Suprapubic skin (tissue), 4 donors: ENCODE results near the gene B3GNT7.

Experiments used
- CTCF ChIP-seq, 2 donors: fragments of 200-600 bp in 1 of 2; fragments of 450-650 bp in 1 of 2; sonication (generic) in 1 of 2; IDR thresholded peaks; one replicate each; pipeline ENCODE4 v1.5.1; 2016 to 2019; ENCODE audit warnings: antibody characterized with exemption in 2 of 2, mild to moderate bottlenecking in 1 of 2, moderate library complexity in 1 of 2
- POLR2A ChIP-seq, 2 donors: fragments of 450-650 bp; IDR thresholded peaks; one replicate each; pipeline ENCODE4 v1.6.1; 2017; ENCODE audit warnings: antibody characterized with exemption in 2 of 2, mild to moderate bottlenecking in 2 of 2, moderate library complexity in 2 of 2
- POLR2AphosphoS5 ChIP-seq, 3 donors: sonication (generic); formaldehyde crosslinking; IDR thresholded peaks; one replicate each; pipeline ENCODE4 v1.6.1; 2017; ENCODE audit warnings: antibody characterized with exemption in 3 of 3

GRCh38 chr2:231373786-231374349 lies 21.6 kb upstream of the B3GNT7 start:
- no peak for TF ChIP-seq CTCF (IDR thresholded peaks at IDR 0.05)
- no peak for TF ChIP-seq POLR2AphosphoS5 (IDR thresholded peaks at IDR 0.05)
- no peak for TF ChIP-seq POLR2A (IDR thresholded peaks at IDR 0.05)
